GM23248 (cell line): ENCODE results near the gene DOP1A. TPM values are rescaled to one million over a fixed set of nuclear protein-coding genes. Genes with fewer than 3 reads are reported as not detected.

Experiments
- DNase-seq: peaks from one replicate; pipeline ENCODE4 v3.0.0-alpha.2; 2015
- H2AFZ ChIP-seq: fragments of 200-600 bp; sonication (generic); 2 replicates; pipeline ENCODE4 v1.6.1; 2016; ENCODE audit warnings: antibody characterized with exemption
- H3F3A ChIP-seq: fragments of 200-600 bp; sonication (generic); 2 replicates; pipeline ENCODE4 v1.6.1; 2016; ENCODE audit warnings: mild to moderate bottlenecking, antibody characterized with exemption, mixed run types; ENCODE audit not compliant: insufficient read depth
- H3K27ac ChIP-seq: fragments of 200-600 bp; sonication (generic); 2 replicates; pipeline ENCODE4 v1.5.1; 2016; ENCODE audit warnings: mild to moderate bottlenecking
- H3K27me3 ChIP-seq: fragments of 200-600 bp; sonication (generic); replicated peaks from 2 replicates; pipeline ENCODE4 v1.6.1; 2016; ENCODE audit warnings: mild to moderate bottlenecking; ENCODE audit not compliant: insufficient read depth
- H3K36me3 ChIP-seq: fragments of 200-600 bp; sonication (generic); 2 replicates; pipeline ENCODE4 v1.6.1; 2016; ENCODE audit warnings: low read depth, mild to moderate bottlenecking
- H3K4me1 ChIP-seq: fragments of 200-600 bp; sonication (generic); 2 replicates; pipeline ENCODE4 v1.6.1; 2016; ENCODE audit warnings: mild to moderate bottlenecking; ENCODE audit not compliant: insufficient read depth
- H3K4me2 ChIP-seq: fragments of 200-600 bp; sonication (generic); one replicate; pipeline ENCODE4 v1.6.1; 2016; ENCODE audit warnings: mild to moderate bottlenecking; ENCODE audit not compliant: unreplicated experiment
- H3K4me3 ChIP-seq: fragments of 200-600 bp; sonication (generic); 2 replicates; pipeline ENCODE4 v1.5.1; 2016; ENCODE audit warnings: mild to moderate bottlenecking
- H3K79me2 ChIP-seq: fragments of 200-600 bp; sonication (generic); 2 replicates; pipeline ENCODE4 v1.6.1; 2016; ENCODE audit warnings: mild to moderate bottlenecking; ENCODE audit not compliant: insufficient read depth
- H3K9ac ChIP-seq: fragments of 200-600 bp; sonication (generic); 2 replicates; pipeline ENCODE4 v1.6.1; 2016; ENCODE audit warnings: mild to moderate bottlenecking
- H3K9me2 ChIP-seq: fragments of 200-600 bp; sonication (generic); 2 replicates; pipeline ENCODE4 v1.6.1; 2016; ENCODE audit warnings: mixed run types, mild to moderate bottlenecking, moderate library complexity; ENCODE audit not compliant: insufficient read depth
- H3K9me3 ChIP-seq: fragments of 200-600 bp; sonication (generic); one replicate; pipeline ENCODE4 v1.6.1; 2017; ENCODE audit warnings: low read depth
- H4K20me1 ChIP-seq: fragments of 200-600 bp; sonication (generic); 2 replicates; pipeline ENCODE4 v1.6.0; 2016; ENCODE audit not compliant: insufficient read depth
- EZH2 ChIP-seq: fragments of 200-600 bp; sonication (generic); IDR thresholded peaks from 2 replicates; pipeline ENCODE4 v1.6.1; 2018; ENCODE audit warnings: antibody characterized with exemption, mild to moderate bottlenecking; ENCODE audit not compliant: insufficient read depth, poor library complexity, severe bottlenecking
- EZH2phosphoT487 ChIP-seq: fragments of 200-600 bp; sonication (generic); IDR thresholded peaks from 2 replicates; pipeline ENCODE4 v1.6.1; 2018; ENCODE audit warnings: antibody characterized with exemption, moderate library complexity, mild to moderate bottlenecking, low read depth; ENCODE audit not compliant: insufficient read depth
- WGBS, 2 experiments: methylation state at CpG; one replicate each; pipeline ENCODE4 v1.1.6; 2015 to 2017; ENCODE audit warnings: low lambda C conversion rate in 2 of 2, low coverage in 1 of 2; ENCODE audit errors: missing lambda C conversion rate in 2 of 2; 5-methylcytosine and 5-hydroxymethylcytosine counted together
- in situ Hi-C: fragments of 300-500 bp; cut with MboI; formaldehyde crosslinking; loops from 2 replicates; pipeline ENCODE4 v1.15.0; 2020
- polyA plus RNA-seq: library from polyadenylated mRNA; unstranded; fragments of >200 nt; fragmentation: Nextera tagmentation; extraction: Ambion mirVana; gene quantifications from 2 replicates; pipeline ENCODE4 v1.2.1, GENCODE V29; 2016
- total RNA-seq: library from RNA; depleted of rRNA; stranded (reverse); fragments of >200 nt; shearing (Covaris generic); gene quantifications from 2 replicates; pipeline ENCODE4 v1.2.3, GENCODE V29; 2014

The DOP1A gene
- total and polyA plus RNA-seq, 2 experiments from 2014 or later = 3.5 to 18.2 TPM

DNA sequence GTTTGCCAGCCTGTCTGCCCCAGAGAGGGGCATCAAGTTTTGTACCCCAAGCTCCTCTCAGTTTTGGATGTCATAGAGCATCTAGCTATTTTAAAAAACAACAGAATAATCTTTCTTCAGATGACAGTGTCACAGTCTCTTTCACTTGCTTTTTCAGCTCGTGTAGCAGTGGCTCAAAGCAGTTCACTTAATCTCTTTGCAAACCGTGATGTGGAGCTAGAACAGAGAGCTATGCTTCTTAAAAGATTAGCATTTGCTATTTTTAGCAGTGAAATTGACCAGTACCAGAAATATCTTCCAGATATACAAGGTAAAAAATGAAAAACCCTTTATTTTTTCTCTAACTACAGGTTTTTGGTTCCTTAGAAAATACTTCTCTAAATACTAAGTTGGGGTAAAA, 88.3 kb downstream of the DOP1A start:
- no peaks in the 10 kb centered on the region for H3K4me1 ChIP-seq
- H3K9me3 ChIP-seq = no peaks in the 10 kb centered on the region
- H2AFZ ChIP-seq = no peak overlapping the region
- peaks cover 18% of the 10 kb centered on the region for H3K36me3 ChIP-seq
- in situ Hi-C loops = no loop called here
- no peaks in the 10 kb centered on the region for H4K20me1 ChIP-seq
- no peaks in the 10 kb centered on the region for H3K27me3 ChIP-seq
- no peaks in the 10 kb centered on the region for H3K9me2 ChIP-seq
- no peak overlapping the region for H3K9ac ChIP-seq
- no peak for TF ChIP-seq EZH2
- TF ChIP-seq EZH2phosphoT487 = no peak
- H3F3A ChIP-seq = no peaks in the 10 kb centered on the region
- H3K4me3 ChIP-seq = no peak overlapping the region
- 88 to 89% methylated on average over 2 of the region's 2 CpGs for WGBS, 2 experiments
- H3K27ac ChIP-seq = no peak overlapping the region
- H3K4me2 ChIP-seq = no peak overlapping the region
- no peak for DNase-seq
- no peaks in the 10 kb centered on the region for H3K79me2 ChIP-seq

DNA sequence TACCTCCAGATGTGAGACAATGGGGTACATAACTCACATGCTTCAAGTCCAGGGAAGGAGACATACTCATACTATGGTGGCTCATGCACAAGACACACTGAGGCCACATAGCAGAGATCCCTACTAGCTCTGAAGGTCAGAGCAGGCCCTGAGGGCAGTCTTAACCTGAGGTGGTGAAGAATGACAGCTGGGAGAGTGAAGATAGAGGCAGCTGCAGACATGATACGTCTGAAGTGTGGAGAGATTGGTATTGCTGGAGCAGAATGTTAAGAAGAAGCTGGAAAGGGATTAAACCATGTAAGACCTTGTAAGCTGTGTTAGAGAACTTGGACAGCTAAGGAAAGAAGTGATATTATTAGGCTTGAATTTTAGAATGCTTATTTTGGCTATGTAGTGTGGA, 92.7 kb downstream of the DOP1A start:
- no peak for TF ChIP-seq EZH2
- no peak for TF ChIP-seq EZH2phosphoT487
- H3K36me3 ChIP-seq = peaks cover 9% of the 10 kb centered on the region
- no peak overlapping the region for H2AFZ ChIP-seq
- H3K4me3 ChIP-seq = no peak overlapping the region
- H3K9ac ChIP-seq = no peak overlapping the region
- 59 to 74% methylated on average over 1 of the region's 1 CpG for WGBS, 2 experiments
- H3K4me2 ChIP-seq = no peak overlapping the region
- H3K79me2 ChIP-seq = no peaks in the 10 kb centered on the region
- no peaks in the 10 kb centered on the region for H3K9me3 ChIP-seq
- H3F3A ChIP-seq = peaks cover 24% of the 10 kb centered on the region
- DNase-seq = no peak
- no peaks in the 10 kb centered on the region for H3K27me3 ChIP-seq
- in situ Hi-C loops = no loop called here
- H3K9me2 ChIP-seq = no peaks in the 10 kb centered on the region
- no peaks in the 10 kb centered on the region for H3K4me1 ChIP-seq
- H4K20me1 ChIP-seq = no peaks in the 10 kb centered on the region
- H3K27ac ChIP-seq = no peak overlapping the region

DNA sequence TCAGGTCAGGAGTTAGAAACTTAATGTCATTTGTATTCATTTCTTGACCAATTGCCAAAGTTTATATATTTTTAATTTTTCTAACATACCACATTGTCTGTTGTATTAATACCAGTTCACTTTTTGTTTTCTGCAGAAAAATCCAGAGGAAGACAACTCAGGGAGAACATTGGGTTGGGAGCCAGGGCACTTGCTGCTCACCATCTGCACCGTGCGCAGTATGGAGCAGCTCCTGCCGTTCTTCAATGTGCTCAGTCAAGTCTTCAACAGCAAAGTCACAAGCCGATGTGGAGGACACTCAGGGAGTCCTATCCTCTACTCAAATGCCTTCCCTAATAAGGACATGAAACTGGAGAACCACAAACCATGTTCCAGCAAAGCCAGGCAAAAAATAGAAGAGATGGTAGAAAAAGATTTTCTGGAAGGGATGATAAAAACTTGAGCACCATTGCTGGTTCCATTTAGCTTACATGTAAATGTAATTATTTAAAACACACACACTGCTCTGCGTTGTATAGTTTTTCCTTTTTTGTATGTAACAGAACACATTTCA, 100.3 kb downstream of the DOP1A start:
- in situ Hi-C loops = no loop called here
- peaks cover 78% of the 10 kb centered on the region for H3K36me3 ChIP-seq
- 85 to 91% methylated on average over 5 of the region's 5 CpGs for whole genome bisulfite sequencing, 2 experiments

DNA sequence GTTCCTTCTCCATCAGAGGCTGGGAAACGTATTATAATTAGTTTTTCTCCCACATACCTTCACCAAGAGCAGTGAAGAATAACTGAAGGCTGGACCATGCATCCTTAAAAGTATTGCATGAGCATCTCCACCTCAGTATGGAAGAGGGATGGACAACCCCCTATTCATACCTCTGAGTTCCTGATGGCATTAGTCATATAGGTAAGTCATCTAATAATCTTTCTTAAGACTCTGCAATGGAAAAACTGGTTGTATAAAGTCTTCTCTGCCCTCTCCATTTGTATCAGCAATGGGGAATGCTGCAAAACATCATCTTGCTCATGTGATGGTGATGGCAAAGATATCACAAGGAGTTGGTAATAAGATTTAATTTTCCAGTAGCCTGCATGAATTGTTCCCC, 101.1 kb downstream of the DOP1A start:
- WGBS, 2 experiments = 96 to 100% methylated on average over 1 of the region's 1 CpG
- Histone ChIP-seq H3K79me2 (no peaks in the 10 kb centered on the region), H3K4me2 (no peak overlapping the region), H4K20me1 (no peaks in the 10 kb centered on the region), H3K27ac (no peak overlapping the region), H3K27me3 (no peaks in the 10 kb centered on the region), H3K4me3 (no peak overlapping the region), H2AFZ (no peak overlapping the region), H3K4me1 (no peaks in the 10 kb centered on the region), H3K36me3 (peaks cover 85% of the 10 kb centered on the region), H3K9me2 (no peaks in the 10 kb centered on the region), H3K9me3 (no peaks in the 10 kb centered on the region), H3F3A (peaks cover 79% of the 10 kb centered on the region), H3K9ac (no peak overlapping the region)
- DNase-seq = no peak
- in situ Hi-C loops = no loop called here
- TF ChIP-seq EZH2 (no peak), EZH2phosphoT487 (no peak)

More for the DNA sequence above, 100.3 kb downstream of the DOP1A start:
- H2AFZ ChIP-seq = no peak overlapping the region
- H3F3A ChIP-seq = peaks cover 81% of the 10 kb centered on the region
- TF ChIP-seq EZH2 (no peak), EZH2phosphoT487 (no peak)
- no peak overlapping the region for H3K9ac ChIP-seq
- no peaks in the 10 kb centered on the region for H3K4me1 ChIP-seq
- no peaks in the 10 kb centered on the region for H3K9me2 ChIP-seq
- H3K27ac ChIP-seq = no peak overlapping the region
- H3K27me3 ChIP-seq = no peaks in the 10 kb centered on the region
- no peaks in the 10 kb centered on the region for H3K79me2 ChIP-seq
- no peak overlapping the region for H3K4me3 ChIP-seq
- no peak overlapping the region for H3K4me2 ChIP-seq
- H3K9me3 ChIP-seq = no peaks in the 10 kb centered on the region
- DNase-seq = no peak
- H4K20me1 ChIP-seq = no peaks in the 10 kb centered on the region

DNA sequence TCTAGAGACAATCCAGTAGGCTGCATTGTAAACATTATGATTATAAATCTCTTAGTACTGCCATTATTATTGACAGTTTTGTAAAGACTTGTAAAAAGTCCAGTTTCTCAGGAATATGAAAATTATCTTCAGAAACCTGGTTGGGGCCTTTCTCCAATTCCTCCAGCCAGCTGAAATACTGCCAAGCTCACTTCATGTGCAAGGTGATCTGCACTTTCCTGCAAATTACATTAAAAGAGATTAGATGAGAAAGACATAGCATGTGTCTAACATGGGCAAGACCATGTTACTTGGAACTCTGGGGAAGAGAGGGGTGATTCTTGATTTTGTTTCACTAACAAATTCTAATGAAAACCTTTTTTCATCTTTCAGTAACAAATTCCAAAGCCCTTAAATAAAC, 101.6 kb downstream of the DOP1A start:
- Histone ChIP-seq H3K9ac (no peak overlapping the region), H3K4me2 (no peak overlapping the region), H2AFZ (no peak overlapping the region), H3K9me2 (no peaks in the 10 kb centered on the region), H3K79me2 (no peaks in the 10 kb centered on the region), H3K27ac (no peak overlapping the region), H3K4me1 (no peaks in the 10 kb centered on the region), H3F3A (peaks cover 75% of the 10 kb centered on the region), H4K20me1 (no peaks in the 10 kb centered on the region), H3K4me3 (no peak overlapping the region), H3K27me3 (no peaks in the 10 kb centered on the region), H3K9me3 (no peaks in the 10 kb centered on the region), H3K36me3 (peaks cover 91% of the 10 kb centered on the region)
- TF ChIP-seq EZH2phosphoT487 = no peak
- TF ChIP-seq EZH2 = no peak
- in situ Hi-C loops = no loop called here
- no peak for DNase-seq
